GM18870 (cell line): ENCODE data around the gene DRAM2.
"Not testable (repeated sequence)": the region's sequence is repeated elsewhere in the genome, so short reads cannot be mapped to it uniquely, and the experiment has no call there.

Source experiments
- ATAC-seq: cut with Tn5 transposase; IDR thresholded peaks from one replicate; pipeline ENCODE4 v1.9.1; 2021; ENCODE audit warnings: moderate library complexity; ENCODE audit not compliant: unreplicated experiment

Gene DRAM2

DNA sequence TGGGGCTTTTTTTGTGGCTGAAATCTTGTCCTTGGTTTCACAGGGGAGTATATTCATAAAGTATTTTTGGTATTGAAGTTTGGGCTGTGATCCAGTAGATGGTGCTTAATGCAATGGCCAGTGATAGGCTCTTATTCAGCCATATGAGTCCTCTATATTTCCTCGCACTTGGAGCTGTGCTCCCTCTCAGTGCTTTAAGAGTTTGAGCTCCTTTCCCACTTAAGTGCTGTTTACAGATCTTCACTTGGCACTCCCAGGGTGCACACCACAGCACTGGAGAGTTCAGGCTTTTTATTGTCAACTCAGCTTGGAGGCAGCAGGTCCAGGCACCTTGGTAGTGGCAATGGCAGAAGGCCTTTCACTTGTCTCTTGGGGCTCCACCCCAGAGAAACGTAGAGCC, 54.9 kb downstream of the DRAM2 start:
- no peak for ATAC-seq

DNA sequence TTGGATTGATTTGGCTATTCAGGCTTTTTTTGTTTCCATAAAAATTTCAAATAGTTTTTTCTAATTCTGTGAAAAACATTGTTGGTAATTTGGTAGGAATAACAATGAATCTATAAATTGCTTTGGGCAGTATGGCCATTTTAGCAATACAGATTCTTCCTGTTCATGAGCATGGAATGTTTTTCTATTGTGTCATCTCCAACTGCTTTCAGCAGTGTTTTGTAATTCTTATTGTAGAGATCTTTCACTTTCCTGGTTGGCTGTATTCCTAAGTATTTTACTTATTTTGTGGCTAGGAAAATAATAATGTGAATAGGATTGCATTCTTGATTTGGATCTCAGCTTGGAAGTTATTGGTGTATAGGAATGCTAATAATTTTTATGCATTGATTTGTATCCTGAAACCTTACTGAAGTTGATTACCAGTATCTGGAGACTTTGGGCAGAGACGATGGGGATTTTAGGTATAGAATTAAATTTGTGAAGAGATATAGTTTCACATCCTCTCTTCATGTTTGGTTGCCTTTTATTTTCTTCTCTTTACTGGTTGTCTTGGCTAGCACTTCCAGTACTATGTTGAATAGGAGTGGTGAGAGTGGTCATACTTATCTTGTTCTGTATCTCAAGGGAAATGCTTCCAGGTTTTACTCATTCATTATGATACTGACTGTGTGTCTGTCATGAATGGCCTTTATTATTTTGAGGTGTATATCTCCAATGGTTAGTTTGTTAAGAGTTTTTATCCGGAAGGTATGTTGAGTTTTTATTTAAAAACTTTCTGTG, 57.3 kb downstream of the DRAM2 start:
- no peak for ATAC-seq

DNA sequence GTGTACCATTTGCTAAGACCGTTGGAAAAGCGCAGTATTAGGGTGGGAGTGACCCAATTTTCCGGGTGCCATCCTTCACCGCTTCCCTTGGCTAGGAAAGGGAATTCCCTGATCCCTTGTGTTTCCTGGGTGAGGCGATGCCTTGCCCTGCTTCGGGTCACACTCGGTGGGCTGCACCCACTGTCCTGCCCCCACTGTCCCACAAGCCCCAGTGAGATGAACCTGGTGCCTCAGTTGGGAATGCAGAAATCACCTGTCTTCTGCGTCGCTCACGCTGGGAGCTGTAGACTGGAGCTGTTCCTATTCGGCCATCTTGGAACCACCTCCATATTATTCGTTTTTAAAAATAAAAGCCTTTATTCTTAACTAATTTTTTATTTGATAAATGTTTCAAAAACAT, 60.6 kb downstream of the DRAM2 start:
- ATAC-seq = not testable (repeated sequence)

DNA sequence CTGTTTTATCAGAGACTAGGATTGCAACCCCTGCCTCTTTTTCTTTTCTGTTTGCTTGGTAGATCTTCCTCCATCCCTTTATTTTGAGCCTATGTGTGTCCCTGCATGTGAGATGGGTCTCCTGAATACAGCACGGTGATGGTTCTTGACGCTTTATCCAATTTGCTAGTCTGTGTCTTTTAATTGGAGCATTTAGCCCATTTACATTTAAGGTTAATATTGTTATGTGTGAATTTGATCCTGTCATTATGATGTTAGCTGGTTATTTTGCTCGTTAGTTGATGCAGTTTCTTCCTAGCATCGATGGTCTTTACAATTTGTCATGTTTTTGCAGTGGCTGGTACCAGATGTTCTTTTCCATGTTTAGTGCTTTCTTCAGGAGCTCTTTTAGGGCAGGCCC, 62.6 kb downstream of the DRAM2 start:
- not testable (repeated sequence) for ATAC-seq
